ENCODE measurements around the gene SLC29A1.

Gene SLC29A1

DNA sequence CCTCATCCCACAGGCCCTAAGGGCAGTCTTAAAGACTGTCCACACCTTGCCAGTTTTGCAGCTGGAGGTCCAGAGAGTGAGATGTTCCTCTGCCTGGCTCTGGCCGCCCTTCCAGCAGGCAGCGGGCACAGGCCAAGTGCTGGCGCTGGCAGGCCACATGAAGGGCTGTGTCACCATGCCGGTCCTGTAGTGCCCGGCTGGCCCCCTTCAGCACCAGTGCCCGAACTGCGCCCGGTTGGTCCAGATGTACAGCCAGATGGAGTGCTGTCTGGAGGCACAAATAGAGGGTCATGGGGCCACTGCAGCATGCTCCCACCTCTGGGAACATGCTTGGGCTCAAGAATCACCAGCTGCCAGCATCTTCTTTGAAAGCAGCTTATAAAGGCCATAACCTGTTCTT is 38.2 kb downstream of the SLC29A1 start:
- Mint-ChIP-seq H3K36me3 (peaks cover 10% of the 10 kb centered on the region), H3K4me3 (no peak overlapping the region), H3K27ac (no peak overlapping the region), H3K9me3 (no peaks in the 10 kb centered on the region), H3K4me1 (peaks cover 58% of the 10 kb centered on the region), H3K27me3 (no peaks in the 10 kb centered on the region)

DNA sequence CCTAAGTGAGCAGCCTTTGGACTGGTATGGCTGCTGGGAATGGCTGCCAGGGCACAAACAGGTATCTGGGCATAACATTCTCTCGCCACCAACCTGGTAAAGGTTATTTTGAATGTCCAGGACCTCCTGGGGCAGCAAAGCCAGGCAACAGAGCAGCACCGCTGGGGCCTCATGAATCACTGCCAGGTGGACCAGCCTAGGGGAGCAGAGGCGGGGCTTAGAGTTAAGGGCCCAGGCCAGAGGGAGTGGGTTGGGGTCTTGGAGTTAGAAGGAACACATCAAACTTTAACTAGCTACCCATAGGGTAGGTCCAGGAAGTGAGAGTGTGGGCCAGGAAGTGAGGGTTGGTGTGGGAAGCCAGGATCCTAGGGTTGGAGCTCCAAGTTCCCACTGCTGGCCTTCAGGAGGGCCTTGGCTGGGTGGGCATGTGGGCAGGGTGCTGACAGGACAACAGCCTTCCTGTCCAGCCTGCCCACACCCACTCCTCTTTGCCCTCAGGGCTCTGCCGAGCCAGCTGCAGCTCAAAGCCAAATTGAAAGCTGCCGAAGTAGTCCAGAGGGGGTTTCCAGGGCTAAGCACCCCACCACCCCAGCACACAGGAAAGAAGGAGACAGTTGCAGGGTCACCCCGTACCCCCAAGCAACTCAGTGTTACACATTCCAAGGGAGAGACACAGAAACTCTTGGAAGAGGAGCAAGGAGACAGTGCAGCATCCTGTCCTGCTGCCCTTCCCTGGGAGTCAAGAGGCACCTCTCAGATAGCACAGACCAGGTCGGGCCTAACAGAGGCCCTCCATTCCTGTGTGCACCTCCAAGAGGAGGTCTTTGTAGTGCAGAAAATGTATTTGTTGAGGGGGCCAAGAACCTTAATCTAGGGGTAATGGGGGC is 39.3 kb downstream of the SLC29A1 start:
- peaks cover 63% of the 10 kb centered on the region for H3K4me1 Mint-ChIP-seq
- peaks cover 10% of the 10 kb centered on the region for H3K36me3 Mint-ChIP-seq
- peak overlapping the region; percentile 90 for H3K27ac Mint-ChIP-seq
- H3K4me3 Mint-ChIP-seq = peak overlapping the region; percentile 98
- H3K9me3 Mint-ChIP-seq = no peaks in the 10 kb centered on the region
- H3K27me3 Mint-ChIP-seq = no peaks in the 10 kb centered on the region

DNA sequence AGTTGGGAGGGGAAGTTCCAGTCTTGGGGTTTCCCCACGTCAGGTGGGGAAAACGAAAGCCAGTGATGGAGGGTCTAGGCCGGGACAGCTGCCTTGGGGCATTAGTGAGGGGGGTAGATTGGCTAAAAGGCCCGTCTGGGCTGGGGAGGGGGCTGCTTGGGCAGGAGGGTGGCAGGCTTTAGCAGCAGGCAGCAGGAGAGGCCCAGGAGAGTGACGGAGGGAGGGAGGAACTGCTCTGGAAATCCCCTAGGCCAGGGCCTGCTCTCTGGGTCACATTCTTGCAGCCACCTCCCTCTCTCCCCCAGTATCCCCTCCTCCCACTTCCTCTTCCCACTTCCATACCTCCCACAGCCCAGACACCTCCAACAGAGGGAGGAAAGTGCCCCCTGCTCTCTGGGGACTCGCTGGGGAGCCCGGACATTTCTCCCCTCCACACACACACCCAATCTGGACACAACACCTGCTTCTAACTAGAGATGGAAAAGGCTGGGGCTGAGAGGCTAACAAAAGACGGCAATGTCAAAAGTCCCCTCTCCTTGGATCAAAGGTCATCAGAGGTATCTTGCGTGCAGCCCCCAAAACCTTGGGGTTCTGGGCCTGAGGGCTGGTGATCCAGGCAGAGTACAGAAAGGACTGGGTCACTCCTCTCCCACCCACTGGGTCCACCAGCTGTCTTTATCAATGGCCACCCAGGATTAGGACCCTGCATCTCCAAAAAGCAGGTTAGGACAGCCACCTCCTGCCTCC is 40.1 kb downstream of the SLC29A1 start:
- Mint-ChIP-seq H3K27ac (peak overlapping the region; percentile 90), H3K4me1 (peaks cover 58% of the 10 kb centered on the region), H3K27me3 (no peaks in the 10 kb centered on the region), H3K4me3 (peak overlapping the region; percentile 98), H3K36me3 (peaks cover 10% of the 10 kb centered on the region), H3K9me3 (no peaks in the 10 kb centered on the region)

DNA sequence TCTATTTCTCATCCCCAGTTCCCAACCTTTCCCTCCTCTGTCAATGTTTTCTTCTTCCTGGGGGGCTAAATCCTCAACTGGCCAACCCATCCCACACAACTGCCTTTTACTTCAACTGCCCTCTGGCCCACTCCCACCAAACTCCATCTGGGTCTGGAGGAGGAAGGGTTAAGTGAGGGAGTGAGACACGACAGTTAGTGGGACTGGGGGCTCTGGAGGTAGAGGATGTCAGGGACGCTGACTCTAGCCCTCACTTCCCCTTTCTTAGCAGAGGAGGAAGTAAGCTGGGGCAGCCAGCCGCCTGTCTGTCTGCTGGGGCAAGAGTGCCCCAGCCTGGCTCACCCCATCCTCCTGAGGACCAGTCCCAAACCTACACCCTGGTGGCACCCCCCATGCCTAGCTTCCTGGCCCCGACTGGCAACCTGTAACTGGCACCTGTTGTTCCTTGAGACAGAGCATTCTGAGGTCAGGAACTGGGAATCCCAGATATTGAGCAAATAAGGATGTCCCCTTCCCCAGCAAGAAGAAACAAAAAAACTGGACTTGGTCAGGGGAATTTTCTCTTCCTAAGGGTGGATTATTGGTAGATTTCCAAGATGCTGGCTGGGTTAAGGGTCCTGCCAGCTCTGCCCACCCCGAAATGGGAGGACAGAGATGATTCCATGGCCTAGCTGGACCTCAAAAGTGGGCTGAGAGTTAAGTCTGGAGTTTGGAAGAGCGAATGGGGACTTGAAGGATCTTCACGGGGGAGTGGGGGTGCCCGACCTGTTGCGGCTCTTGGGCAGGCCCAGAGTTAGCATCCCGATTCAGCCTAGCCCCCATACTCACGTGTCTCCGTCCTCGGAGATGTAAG is 41.0 kb downstream of the SLC29A1 start:
- peak overlapping the region; percentile 98 for H3K4me3 Mint-ChIP-seq
- H3K27ac Mint-ChIP-seq = peak overlapping the region; percentile 90
- H3K27me3 Mint-ChIP-seq = peaks cover 3% of the 10 kb centered on the region
- no peaks in the 10 kb centered on the region for H3K9me3 Mint-ChIP-seq
- H3K4me1 Mint-ChIP-seq = peaks cover 59% of the 10 kb centered on the region
- H3K36me3 Mint-ChIP-seq = peaks cover 8% of the 10 kb centered on the region

DNA sequence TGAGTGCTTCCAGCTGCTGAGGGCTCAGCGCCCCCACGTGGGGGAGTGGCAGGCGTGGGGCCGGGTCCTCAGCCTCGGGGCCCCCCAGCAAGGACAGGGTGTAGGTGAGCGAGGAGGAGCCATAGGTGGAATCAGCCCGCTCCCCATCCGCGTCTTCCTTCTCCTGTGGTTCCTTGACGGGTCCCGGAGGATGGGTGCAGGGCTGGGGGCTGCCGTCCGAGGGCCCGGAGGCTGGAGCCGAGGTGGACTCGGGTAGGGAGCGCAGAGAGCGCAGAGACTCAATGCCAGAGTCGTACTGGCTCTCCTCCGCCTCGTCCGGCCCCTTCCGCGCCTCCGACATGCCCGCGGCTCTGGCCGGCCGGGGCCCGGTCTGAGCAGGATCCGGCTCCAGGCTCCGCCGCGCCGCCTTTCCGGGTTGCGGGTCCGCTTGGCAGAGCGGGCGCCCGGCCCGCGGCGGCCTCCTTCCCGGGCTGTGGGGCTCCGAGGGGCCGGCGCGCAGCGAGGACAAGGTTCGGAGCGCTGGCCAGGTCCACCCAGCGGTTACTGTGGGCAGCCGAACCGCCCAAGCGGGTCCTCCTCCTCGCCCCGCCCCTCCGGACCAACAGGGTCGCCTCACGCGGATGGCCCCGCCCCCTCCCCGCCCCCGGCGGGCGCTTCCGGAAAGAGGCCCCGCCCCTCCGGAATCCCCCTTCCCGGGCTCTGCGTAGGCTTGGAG is 41.8 kb downstream of the SLC29A1 start, which contains the start of gene NFKBIE:
Gene NFKBIE (minus strand): TSS at position 545 of the 715 bp plus-strand sequence. CDS start 205 bp downstream, at position 340.
- H3K9me3 Mint-ChIP-seq = no peaks in the 10 kb centered on the region
- H3K36me3 Mint-ChIP-seq = peaks cover 8% of the 10 kb centered on the region
- H3K4me3 Mint-ChIP-seq = peak within 1 kb of the TSS; percentile 98
- peaks cover 10% of the 10 kb centered on the region for H3K27me3 Mint-ChIP-seq
- peak within 1 kb of the TSS; percentile 89 for H3K27ac Mint-ChIP-seq
- H3K4me1 Mint-ChIP-seq = peaks cover 60% of the 10 kb centered on the region

DNA sequence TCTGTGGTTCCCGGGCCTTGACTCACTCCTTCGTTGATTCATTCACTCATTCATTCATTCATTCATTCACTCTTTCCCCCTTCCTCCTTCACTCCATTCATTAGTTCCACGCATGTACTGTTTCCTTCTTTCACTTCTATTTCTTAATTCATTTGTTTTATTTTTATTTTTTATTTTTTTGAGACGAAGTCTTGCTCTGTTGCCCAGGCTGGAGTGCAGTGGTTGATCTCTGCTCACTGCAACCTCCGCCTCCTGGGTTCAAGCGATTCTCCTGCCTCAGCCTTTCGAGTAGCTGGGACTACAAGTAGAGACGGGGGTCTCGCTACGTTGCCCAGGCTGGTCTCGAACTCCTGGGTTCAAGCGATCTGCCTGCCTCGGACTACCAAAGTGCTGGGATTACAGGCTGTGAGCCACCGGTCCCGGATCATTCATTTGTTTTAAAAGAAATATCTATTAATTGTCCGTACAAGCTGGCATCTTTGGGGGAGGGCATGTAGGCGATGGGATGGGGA is 42.4 kb downstream of the SLC29A1 start:
- H3K36me3 Mint-ChIP-seq = peaks cover 8% of the 10 kb centered on the region
- peak overlapping the region; percentile 81 for H3K27ac Mint-ChIP-seq
- H3K4me1 Mint-ChIP-seq = peaks cover 58% of the 10 kb centered on the region
- peak overlapping the region; percentile 98 for H3K4me3 Mint-ChIP-seq
- H3K9me3 Mint-ChIP-seq = no peaks in the 10 kb centered on the region
- H3K27me3 Mint-ChIP-seq = peaks cover 10% of the 10 kb centered on the region

DNA sequence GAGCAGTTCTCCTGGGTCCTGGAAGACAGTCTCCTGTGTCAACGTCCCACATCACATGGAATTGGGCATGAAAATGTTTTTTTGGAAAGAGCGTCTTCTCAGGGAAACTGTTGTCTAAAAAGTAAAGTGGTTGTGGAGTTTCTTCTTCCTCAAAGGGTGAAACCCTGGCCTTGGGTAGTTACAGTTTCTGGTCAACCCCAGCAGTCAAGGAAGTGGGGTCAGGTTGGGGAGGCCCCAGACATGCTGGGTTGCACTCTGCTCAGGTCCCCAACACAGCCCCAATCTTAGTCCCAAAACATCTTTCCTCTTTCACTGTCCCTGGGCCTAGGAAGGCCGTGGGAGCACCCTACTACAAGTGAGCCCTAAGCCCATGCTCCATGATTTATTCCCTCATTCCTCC is 43.0 kb downstream of the SLC29A1 start:
- Mint-ChIP-seq H3K9me3 (no peaks in the 10 kb centered on the region), H3K36me3 (peaks cover 6% of the 10 kb centered on the region), H3K27me3 (peaks cover 12% of the 10 kb centered on the region), H3K4me3 (peak overlapping the region; percentile 58), H3K4me1 (peaks cover 57% of the 10 kb centered on the region), H3K27ac (peak overlapping the region; percentile 88)

DNA sequence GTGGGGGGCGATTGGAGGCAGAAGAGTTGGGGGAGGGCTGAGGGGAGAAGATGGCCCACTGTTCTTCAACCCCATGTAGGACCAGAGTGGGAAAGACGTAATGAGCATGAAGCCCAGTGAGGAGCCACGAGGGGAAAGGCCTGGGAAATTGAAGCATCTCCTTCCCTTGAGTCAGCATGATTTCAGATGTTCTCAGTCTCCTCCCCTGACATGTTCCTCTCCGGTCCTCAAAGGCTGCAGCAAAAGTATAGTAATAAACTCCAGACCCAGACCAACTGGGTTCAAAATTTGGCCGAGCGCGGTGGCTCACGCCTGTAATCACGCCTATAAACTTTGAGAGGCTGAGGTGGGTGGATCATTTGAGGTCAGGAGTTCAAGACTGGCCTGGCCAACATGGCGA is 43.9 kb downstream of the SLC29A1 start:
- Mint-ChIP-seq H3K4me3 (no peak overlapping the region), H3K9me3 (no peaks in the 10 kb centered on the region), H3K36me3 (peaks cover 7% of the 10 kb centered on the region), H3K4me1 (peaks cover 54% of the 10 kb centered on the region), H3K27me3 (peaks cover 18% of the 10 kb centered on the region), H3K27ac (no peak overlapping the region)

DNA sequence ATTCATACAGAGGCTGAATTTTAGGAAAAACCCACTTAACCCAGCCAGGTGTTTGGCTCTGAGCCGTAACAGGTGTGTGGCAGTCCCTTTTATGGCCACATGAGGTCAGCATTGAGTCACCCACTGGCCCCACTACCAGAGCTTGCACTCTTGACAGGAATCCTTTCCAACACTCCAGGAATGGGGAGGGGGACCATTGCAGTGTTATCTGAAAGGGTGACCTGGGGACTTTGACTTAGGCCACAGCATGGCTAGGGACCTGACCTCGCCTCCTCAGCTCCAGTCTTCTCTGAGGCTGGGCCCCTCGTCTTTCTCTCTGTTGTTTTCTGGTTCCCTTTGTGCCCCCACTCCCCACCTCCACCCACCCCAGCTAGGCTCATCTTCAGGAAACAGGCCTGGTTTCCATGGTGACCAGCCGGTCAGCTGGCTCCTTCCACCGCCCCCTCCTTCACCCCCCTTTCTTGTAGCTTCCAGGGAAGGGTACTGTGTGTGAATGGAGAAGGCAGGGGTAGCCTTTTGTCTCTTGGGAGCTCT is 44.8 kb downstream of the SLC29A1 start:
- Mint-ChIP-seq H3K27ac (peak overlapping the region; percentile 30), H3K36me3 (peaks cover 4% of the 10 kb centered on the region)

DNA sequence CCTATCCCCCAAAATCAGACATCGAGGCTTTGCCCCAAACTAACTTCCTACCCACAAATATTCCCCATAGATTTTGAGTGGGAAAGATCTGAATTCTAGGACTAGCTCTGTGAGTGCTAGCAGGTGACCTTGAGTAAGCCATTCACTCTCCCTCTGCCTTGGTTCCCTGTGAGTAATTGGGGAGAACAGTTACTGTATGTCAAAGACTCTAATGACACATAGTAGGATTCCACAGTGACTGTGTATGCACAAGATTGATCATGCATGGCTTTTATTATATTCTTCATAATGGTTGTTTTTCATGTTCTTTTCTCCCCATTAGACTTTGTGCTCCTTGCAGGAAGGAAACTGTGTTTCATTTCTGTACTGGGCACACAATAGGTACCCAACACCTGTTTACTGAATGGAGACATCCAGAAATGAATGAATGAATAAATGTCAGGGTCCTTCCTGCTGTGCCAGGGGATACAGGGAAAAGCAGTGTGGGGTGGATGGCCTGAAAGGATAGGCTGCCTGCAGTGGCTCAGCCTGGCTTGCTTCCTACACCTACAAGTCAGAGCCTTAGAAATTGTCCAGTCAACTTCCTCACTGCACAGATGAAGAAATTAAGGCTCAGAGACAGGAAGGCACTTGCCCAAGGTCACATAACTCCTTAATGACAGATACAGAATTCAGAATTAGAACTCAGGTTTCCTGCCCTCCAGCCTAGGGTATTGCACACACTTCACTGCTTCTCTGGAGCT is 46.0 kb downstream of the SLC29A1 start:
- Mint-ChIP-seq H3K27me3 (peaks cover 34% of the 10 kb centered on the region), H3K36me3 (peaks cover 1% of the 10 kb centered on the region), H3K9me3 (no peaks in the 10 kb centered on the region), H3K4me3 (peak overlapping the region; percentile 47), H3K4me1 (peaks cover 34% of the 10 kb centered on the region), H3K27ac (no peak overlapping the region)

More for the DNA sequence above, 44.8 kb downstream of the SLC29A1 start:
- H3K27me3 Mint-ChIP-seq = peaks cover 25% of the 10 kb centered on the region
- H3K4me1 Mint-ChIP-seq = peaks cover 45% of the 10 kb centered on the region
- no peak overlapping the region for H3K4me3 Mint-ChIP-seq
- no peaks in the 10 kb centered on the region for H3K9me3 Mint-ChIP-seq

DNA sequence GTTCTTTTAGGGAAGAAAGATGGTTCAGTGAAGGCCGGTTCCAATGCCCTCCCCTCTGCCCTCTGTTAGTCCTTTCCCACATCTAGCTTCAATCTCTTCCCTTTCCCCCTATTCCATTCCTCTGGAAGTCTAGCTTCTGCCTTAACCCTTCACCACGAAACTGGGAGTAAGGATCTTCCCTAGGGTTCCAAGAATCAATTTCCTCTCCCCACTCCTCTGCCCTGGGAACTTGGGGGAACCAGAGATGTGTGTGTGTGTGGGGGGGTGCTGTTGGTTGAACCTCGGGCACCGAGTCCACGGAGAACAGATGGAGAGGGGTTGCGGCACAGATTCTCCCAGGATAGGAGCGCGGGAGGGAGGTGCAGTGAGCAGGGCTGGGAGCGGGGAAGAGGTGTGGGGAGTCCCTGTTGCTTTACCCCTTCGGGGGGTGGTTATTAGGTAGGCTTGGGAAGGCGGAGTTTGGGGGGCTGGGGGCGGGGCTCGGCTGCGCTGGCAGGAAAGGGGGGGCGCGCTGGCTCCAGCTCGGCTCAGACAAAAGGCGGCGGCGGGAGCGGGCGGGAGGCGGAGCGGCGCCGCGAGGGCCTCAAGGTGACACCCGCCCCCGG is 46.6 kb downstream of the SLC29A1 start, which contains the start of gene TMEM151B:
Gene TMEM151B (plus strand): TSS at position 530 of the 605 bp plus-strand sequence. CDS start 293 bp downstream, outside the sequence.
- Mint-ChIP-seq H3K36me3 (peaks cover 1% of the 10 kb centered on the region), H3K27ac (peak within 1 kb of the TSS; percentile 80), H3K4me1 (peaks cover 31% of the 10 kb centered on the region), H3K4me3 (peak within 1 kb of the TSS; percentile 67), H3K9me3 (no peaks in the 10 kb centered on the region), H3K27me3 (peaks cover 37% of the 10 kb centered on the region)

DNA sequence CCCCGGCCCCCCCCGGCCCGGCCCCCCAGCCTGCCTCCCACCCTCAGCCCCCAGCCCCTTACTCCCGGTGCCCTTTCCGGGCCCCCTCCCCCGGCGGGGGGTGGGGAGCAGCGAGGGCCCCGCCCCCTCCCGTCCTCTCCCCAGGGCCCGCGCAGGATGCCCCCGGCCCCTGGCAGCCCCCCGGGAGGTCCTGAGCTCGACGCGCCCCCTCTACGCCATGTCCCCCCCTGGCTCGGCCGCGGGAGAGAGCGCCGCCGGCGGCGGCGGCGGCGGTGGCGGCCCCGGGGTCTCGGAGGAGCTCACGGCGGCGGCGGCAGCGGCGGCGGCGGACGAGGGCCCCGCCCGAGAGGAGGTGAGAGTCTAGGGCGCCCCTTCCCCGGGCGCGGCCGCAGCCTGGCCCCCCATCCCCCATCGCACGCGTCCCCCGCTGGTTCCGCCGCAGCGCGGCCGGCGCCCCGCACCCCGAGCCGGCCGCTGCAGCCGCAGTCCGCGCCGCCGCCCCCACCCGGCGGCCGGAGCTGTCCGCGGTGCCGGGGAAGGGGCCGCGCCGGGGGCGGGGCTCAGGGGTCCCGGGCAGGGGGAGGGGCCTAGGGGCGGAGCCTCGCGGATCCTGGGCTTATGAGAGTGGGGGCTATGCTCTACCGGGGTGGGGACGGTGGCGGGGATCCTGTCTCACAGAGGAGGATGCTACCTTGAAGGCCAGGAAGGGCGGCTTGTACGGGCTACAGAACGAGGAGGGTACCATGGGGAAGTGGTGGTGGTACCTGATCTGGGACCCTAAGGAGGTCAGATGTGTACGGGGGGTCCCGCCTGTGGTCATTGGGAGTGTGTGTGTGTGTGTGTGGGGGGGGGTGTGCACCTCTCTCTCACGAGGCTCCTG is 47.4 kb downstream of the SLC29A1 start:
- H3K27me3 Mint-ChIP-seq = peaks cover 37% of the 10 kb centered on the region
- peaks cover 31% of the 10 kb centered on the region for H3K4me1 Mint-ChIP-seq
- H3K27ac Mint-ChIP-seq = peak overlapping the region; percentile 80

DNA sequence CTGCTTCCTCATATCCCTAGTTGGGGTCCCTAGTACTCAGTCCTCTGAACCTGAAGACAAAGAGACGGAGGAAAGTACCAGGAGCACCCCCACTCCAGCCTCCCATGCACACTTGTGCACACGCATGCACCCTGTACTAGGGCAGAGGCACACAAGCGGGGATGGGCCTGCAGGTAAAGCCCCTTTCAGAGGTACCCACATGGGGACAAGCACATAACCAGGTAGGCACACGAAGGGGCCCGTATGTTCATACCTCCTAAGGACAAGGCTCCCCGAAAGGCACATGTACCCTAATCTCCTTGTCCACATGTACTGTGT is 48.0 kb downstream of the SLC29A1 start:
- Mint-ChIP-seq H3K27me3 (peaks cover 37% of the 10 kb centered on the region), H3K36me3 (peaks cover 1% of the 10 kb centered on the region), H3K4me3 (peak overlapping the region; percentile 67), H3K27ac (peak overlapping the region; percentile 84), H3K9me3 (no peaks in the 10 kb centered on the region), H3K4me1 (peaks cover 26% of the 10 kb centered on the region)

More for the DNA sequence above, 47.4 kb downstream of the SLC29A1 start:
- Mint-ChIP-seq H3K36me3 (peaks cover 1% of the 10 kb centered on the region), H3K9me3 (no peaks in the 10 kb centered on the region), H3K4me3 (peak overlapping the region; percentile 67)
